A549 (cell line): ENCODE data around the gene LCN9. TPM values are rescaled to one million over a fixed set of nuclear protein-coding genes. Genes with fewer than 3 reads are reported as not detected.

Experiments used
- ATAC-seq, 2 experiments: fragments of 200-7000 bp in 1 of 2; fragments of >200 bp in 1 of 2; cut with Nextera tagmentation in 1 of 2; cut with Tn5 transposase in 1 of 2; 3 replicates each; pipeline versions ENCODE4 v1.8.0 to v1.9.1; 2018 to 2020; ENCODE audit warnings: mild to moderate bottlenecking in 1 of 2, moderate library complexity in 1 of 2
- CTCF ChIA-PET: fragments of 300-600 bp; sonication (Branson Sonifier 250); formaldehyde crosslinking; extraction: SDS; loops from one replicate; lab custom pipeline; 2021; ENCODE audit warnings: antibody characterized with exemption, inconsistent platforms; lab: Yijun Ruan, JAX
- POLR2A ChIA-PET: fragments of 350-600 bp; formaldehyde crosslinking; extraction: SDS; loops from one replicate; lab custom pipeline; 2021; ENCODE audit warnings: antibody characterized with exemption, inconsistent platforms; lab: Yijun Ruan, JAX
- DNase-seq, 2 experiments: peaks; one replicate each; pipeline versions ENCODE4 v3.0.0 to v3.0.0-alpha.2; 2011 to 2016; ENCODE audit warnings: low read depth in 1 of 2, low spot score in 1 of 2
- FAIRE-seq: peaks from 2 replicates; lab custom pipeline; 2011; peaks lifted over from hg19 to GRCh38; lab: Jason Lieb, UNC
- H3K27ac ChIP-seq, 2 experiments: fragments of >200 bp; sonication (Bioruptor Twin); formaldehyde crosslinking; 3 replicates each; pipeline ENCODE4 v1.5.1; 2016 to 2017
- H3K4me1 ChIP-seq: fragments of >200 bp; sonication (Bioruptor Twin); formaldehyde crosslinking; 3 replicates; pipeline ENCODE4 v1.6.1; 2016
- H3K4me2 ChIP-seq: fragments of >200 bp; sonication (Bioruptor Twin); formaldehyde crosslinking; 3 replicates; pipeline ENCODE4 v1.6.1; 2016
- H3K4me3 ChIP-seq: fragments of >200 bp; sonication (Bioruptor Twin); formaldehyde crosslinking; 3 replicates; pipeline ENCODE4 v1.5.1; 2016
- H3K9me3 ChIP-seq: fragments of >200 bp; sonication (Bioruptor Twin); formaldehyde crosslinking; 3 replicates; pipeline ENCODE4 v1.6.1; 2016
- ATOH8 ChIP-seq: fragments of 250-450 bp; sonication (Bioruptor Pico); IDR thresholded peaks from 2 replicates; pipeline ENCODE4 v1.5.0; 2020; ENCODE audit warnings: low read depth, mild to moderate bottlenecking, moderate library complexity
- CHD2 ChIP-seq: fragments of 150-350 bp; IDR thresholded peaks from 2 replicates; pipeline ENCODE4 v1.6.1; 2014; ENCODE audit warnings: low read length; ENCODE audit not compliant: partially characterized antibody
- ELK1 ChIP-seq: fragments of 150-350 bp; IDR thresholded peaks from 2 replicates; pipeline ENCODE4 v1.6.1; 2014; ENCODE audit warnings: low read depth, mild to moderate bottlenecking, low read length
- EP300 ChIP-seq, 2 experiments: fragments of >200 bp; sonication (Bioruptor Twin); formaldehyde crosslinking; IDR thresholded peaks; 2 replicates in 1 of 2; 3 replicates in 1 of 2; pipeline ENCODE4 v1.6.1; 2016 to 2017
- FOSB ChIP-seq: fragments of 250-450 bp; sonication (Bioruptor Pico); IDR thresholded peaks from 2 replicates; pipeline ENCODE4 v1.5.0; 2020; ENCODE audit warnings: mild to moderate bottlenecking, moderate library complexity
- FOSL2 ChIP-seq, 2 experiments: fragments of 450-650 bp in 1 of 2; fragments of >200 bp in 1 of 2; sonication (Bioruptor Twin) in 1 of 2; formaldehyde crosslinking; IDR thresholded peaks; 2 replicates each; pipeline versions ENCODE4 v1.5.0 to v1.6.1; 2016 to 2020; ENCODE audit warnings: mild to moderate bottlenecking in 1 of 2, moderate library complexity in 1 of 2
- FOXS1 ChIP-seq: fragments of 250-450 bp; sonication (Bioruptor Pico); IDR thresholded peaks from 2 replicates; pipeline ENCODE4 v1.5.0; 2020; ENCODE audit warnings: mild to moderate bottlenecking, moderate library complexity
- HEYL ChIP-seq: fragments of 250-450 bp; sonication (Bioruptor Pico); IDR thresholded peaks from 2 replicates; pipeline ENCODE4 v1.8.0; 2021; ENCODE audit warnings: mild to moderate bottlenecking, moderate library complexity
- HOXB13 ChIP-seq: fragments of 250-450 bp; sonication (Bioruptor Pico); IDR thresholded peaks from 2 replicates; pipeline ENCODE4 v1.5.0; 2020; ENCODE audit warnings: low read depth, mild to moderate bottlenecking, moderate library complexity
- KDM5A ChIP-seq: fragments of 200-600 bp; sonication (generic); IDR thresholded peaks from 2 replicates; pipeline ENCODE4 v1.6.1; 2016; ENCODE audit warnings: antibody characterized with exemption, mild to moderate bottlenecking
- MYC ChIP-seq: IDR thresholded peaks from 2 replicates; pipeline ENCODE4 v1.6.1; 2012; ENCODE audit warnings: mild to moderate bottlenecking, inconsistent platforms, low read length, improper control_type of control experiment, borderline replicate concordance
- NFE2L2 ChIP-seq: fragments of 150-350 bp; conservative IDR thresholded peaks from 2 replicates; pipeline ENCODE4 v1.6.1; 2014; ENCODE audit warnings: low read length
- NR3C1 ChIP-seq: fragments of >200 bp; sonication (Bioruptor Twin); formaldehyde crosslinking; IDR thresholded peaks from 3 replicates; pipeline ENCODE4 v1.6.1; 2017
- RAD21 ChIP-seq, 2 experiments: fragments of >200 bp in 1 of 2; sonication (Bioruptor Twin) in 1 of 2; formaldehyde crosslinking in 1 of 2; IDR thresholded peaks in 1 of 2; conservative IDR thresholded peaks in 1 of 2; 2 replicates in 1 of 2; 3 replicates in 1 of 2; pipeline ENCODE4 v1.6.1; 2012 to 2018; ENCODE audit warnings: inconsistent platforms in 1 of 2
- RNF2 ChIP-seq: fragments of 200-600 bp; sonication (generic); IDR thresholded peaks from 2 replicates; pipeline ENCODE4 v1.6.1; 2016; ENCODE audit warnings: low read depth, mild to moderate bottlenecking, antibody characterized with exemption, moderate library complexity, borderline replicate concordance
- SREBF2 ChIP-seq: fragments of 450-650 bp; IDR thresholded peaks from 2 replicates; pipeline ENCODE4 v1.6.1; 2014; ENCODE audit warnings: mild to moderate bottlenecking, moderate library complexity
- USF2 ChIP-seq: fragments of 450-650 bp; IDR thresholded peaks from 2 replicates; pipeline ENCODE4 v1.6.1; 2014; ENCODE audit warnings: antibody characterized with exemption
- ZC3H11A ChIP-seq: fragments of 450-650 bp; IDR thresholded peaks from 2 replicates; pipeline ENCODE4 v1.6.1; 2014; ENCODE audit warnings: antibody characterized with exemption, mild to moderate bottlenecking
- ZNF302 ChIP-seq: fragments of 250-450 bp; sonication (Bioruptor Pico); IDR thresholded peaks from 2 replicates; pipeline ENCODE4 v1.9.0; 2021; ENCODE audit warnings: inconsistent platforms, mild to moderate bottlenecking, moderate library complexity
- ZSCAN20 ChIP-seq: fragments of 250-450 bp; sonication (Bioruptor Pico); IDR thresholded peaks from 2 replicates; pipeline ENCODE4 v1.8.0; 2022; ENCODE audit warnings: mild to moderate bottlenecking, moderate library complexity
- WGBS: methylation state at CpG from one replicate; pipeline ENCODE4 v1.1.6; 2017; ENCODE audit errors: missing lambda C conversion rate; 5-methylcytosine and 5-hydroxymethylcytosine counted together
- polyA plus RNA-seq, 4 experiments: library from polyadenylated mRNA; depleted of rRNA in 3 of 4; stranded (reverse); fragments of >200 nt; fragmentation: RNase III in 1 of 4; extraction: RNeasy Plus Mini Kit Qiagen cat#74134 plus additional on column Dnase treatment in 1 of 4; gene quantifications; 2 replicates in 3 of 4; 3 replicates in 1 of 4; pipeline ENCODE4 v1.2.3, GENCODE V29; 2011 to 2017
- TF ChIP-seq, protein P1 (sequence below): IDR thresholded peaks from 2 replicates; pipeline ENCODE4 v1.6.1; 2012

Gene LCN9
- polyA plus RNA-seq, 2 of the 4 experiments (the other 2 are of a cell fraction): not detected

DNA sequence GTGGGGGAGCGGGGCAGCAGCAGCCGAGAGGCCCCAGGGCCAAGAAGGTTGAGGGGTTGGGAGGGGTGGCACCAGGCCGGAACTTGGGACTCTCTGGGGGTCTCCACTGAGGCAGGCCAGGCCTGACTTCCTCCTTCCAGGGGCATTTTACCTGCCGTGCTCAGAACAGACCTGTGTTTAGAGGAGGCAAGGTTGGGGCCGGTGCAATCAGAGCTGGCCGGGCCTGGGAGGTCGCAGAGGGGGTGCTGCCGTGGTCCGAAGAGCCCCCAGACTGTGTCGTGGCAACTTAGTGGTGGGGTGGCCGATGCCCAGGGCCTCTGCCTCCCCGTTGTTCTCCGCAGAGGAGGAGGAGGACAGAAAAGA, 45.6 kb upstream of the LCN9 start:
- no peak overlapping the region for H3K4me3 ChIP-seq
- no peaks in the 10 kb centered on the region for H3K9me3 ChIP-seq
- ChIA-PET POLR2A (no interaction called here), CTCF (interaction anchor here (6.9 kb wide), 1 partner anchor 13 kb away, joined by 55 read pairs; no protein-coding TSS in a partner anchor)
- FAIRE-seq: no peak
- H3K4me1 ChIP-seq: no peaks in the 10 kb centered on the region
- H3K4me2 ChIP-seq: no peak overlapping the region
- 47% methylated on average over 12 of the region's 13 CpGs for WGBS
- TF ChIP-seq, protein P1, sequence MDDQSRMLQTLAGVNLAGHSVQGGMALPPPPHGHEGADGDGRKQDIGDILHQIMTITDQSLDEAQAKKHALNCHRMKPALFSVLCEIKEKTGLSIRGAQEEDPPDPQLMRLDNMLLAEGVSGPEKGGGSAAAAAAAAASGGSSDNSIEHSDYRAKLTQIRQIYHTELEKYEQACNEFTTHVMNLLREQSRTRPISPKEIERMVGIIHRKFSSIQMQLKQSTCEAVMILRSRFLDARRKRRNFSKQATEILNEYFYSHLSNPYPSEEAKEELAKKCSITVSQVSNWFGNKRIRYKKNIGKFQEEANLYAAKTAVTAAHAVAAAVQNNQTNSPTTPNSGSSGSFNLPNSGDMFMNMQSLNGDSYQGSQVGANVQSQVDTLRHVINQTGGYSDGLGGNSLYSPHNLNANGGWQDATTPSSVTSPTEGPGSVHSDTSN: no peak
- TF ChIP-seq, all 56 proteins: peak for 0
- H3K27ac ChIP-seq: no peak overlapping the region
- DNase-seq (no peak), ATAC-seq (no peak)

- Histone ChIP-seq H3K4me3 (no peak overlapping the region), H3K9me3 (no peaks in the 10 kb centered on the region), H3K4me1 (no peaks in the 10 kb centered on the region), H3K4me2 (no peak overlapping the region)
- CTCF ChIA-PET: interaction anchor here (6.9 kb wide), 1 partner anchor 14 kb away, joined by 55 read pairs; no protein-coding TSS in a partner anchor
- POLR2A ChIA-PET: no interaction called here
- DNase-seq (no peak), FAIRE-seq (no peak)
- TF ChIP-seq ZC3H11A: no peak
- TF ChIP-seq KDM5A: no peak
- TF ChIP-seq EP300 (IDR thresholded peaks at IDR 0.05): no peak
- no peak for TF ChIP-seq FOSB
- no peak for TF ChIP-seq USF2
- TF ChIP-seq RAD21 (conservative IDR thresholded peaks at IDR 0.05 in 1 of 2, IDR thresholded peaks at IDR 0.05 in 1 of 2): no peak
- no peak for TF ChIP-seq RNF2
- no peak for TF ChIP-seq ZSCAN20 (CRISPR knock-in tag)
- TF ChIP-seq, all 56 proteins: peak for 0
- no peak for ATAC-seq
- no peak overlapping the region for H3K27ac ChIP-seq
- 74% methylated on average over 13 of the region's 13 CpGs for WGBS
These were observed 45.1 kb upstream of the LCN9 start for GRCh38 chr9:135617991-135618411.

DNA sequence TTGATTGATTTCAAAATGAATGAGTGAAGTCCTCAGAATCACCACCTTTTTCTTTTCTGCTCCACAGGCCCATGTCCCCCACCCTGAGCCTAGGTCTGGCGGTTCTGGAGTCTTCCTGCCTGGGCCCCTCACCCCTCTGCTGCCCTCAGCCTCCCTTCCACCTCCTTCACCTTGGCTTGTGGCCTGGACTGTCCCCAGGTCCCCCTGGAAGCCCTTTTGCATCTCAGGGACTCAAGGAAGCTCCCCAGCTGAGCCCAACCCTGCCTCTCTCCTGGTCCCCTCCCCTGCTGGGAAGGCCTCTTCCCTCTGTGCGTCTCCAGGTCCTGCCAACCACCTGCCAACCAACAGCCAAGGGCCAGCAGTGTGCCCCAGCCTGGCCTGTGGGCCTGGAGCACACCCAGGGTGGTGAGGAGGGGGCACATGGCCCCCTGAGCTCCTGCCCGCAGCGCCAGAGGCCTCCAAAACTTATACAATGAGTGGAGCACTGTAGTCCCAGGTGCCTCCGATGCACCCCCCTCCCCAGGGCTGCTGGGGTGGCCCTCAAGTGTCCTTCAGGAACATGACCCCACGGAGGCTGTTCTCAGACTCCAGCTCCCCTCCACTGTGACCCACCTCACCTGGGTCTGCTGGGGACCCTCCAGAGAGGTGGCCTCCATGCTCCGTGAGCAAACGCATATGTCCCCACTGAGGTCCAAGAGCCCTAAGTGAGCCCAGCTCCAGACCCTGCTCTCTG, 44.1 kb upstream of the LCN9 start:
- 24% methylated on average over 3 of the region's 8 CpGs for WGBS
- H3K4me3 ChIP-seq: no peak overlapping the region
- no peaks in the 10 kb centered on the region for H3K4me1 ChIP-seq
- ChIA-PET CTCF (no interaction called here), POLR2A (no interaction called here)
- H3K4me2 ChIP-seq: no peak overlapping the region
- no peak for TF ChIP-seq NR3C1
- no peak for TF ChIP-seq HEYL (CRISPR knock-in tag)
- no peak for TF ChIP-seq CHD2
- TF ChIP-seq NFE2L2: no peak
- TF ChIP-seq ELK1: no peak
- TF ChIP-seq SREBF2: no peak
- TF ChIP-seq, protein P1: no peak
- no peak for TF ChIP-seq ATOH8 (CRISPR knock-in tag)
- no peak for TF ChIP-seq HOXB13
- no peak for TF ChIP-seq FOXS1 (CRISPR knock-in tag)
- no peak for TF ChIP-seq MYC
- no peak for TF ChIP-seq ZNF302 (CRISPR knock-in tag)
- TF ChIP-seq FOSL2 (IDR thresholded peaks at IDR 0.05): no peak
- no peak for TF ChIP-seq FOSL2 (CRISPR knock-in tag; IDR thresholded peaks at IDR 0.05)
- no peaks in the 10 kb centered on the region for H3K9me3 ChIP-seq
- no peak overlapping the region for H3K27ac ChIP-seq
- ATAC-seq: no peak; a peak in 2 of 6 replicates
- no peak for DNase-seq
- no peak for FAIRE-seq
